Limb (tissue), 2 donors: ENCODE measurements around the gene ACVR2B.
"Not testable (repeated sequence)": the region's sequence is repeated elsewhere in the genome, so short reads cannot be mapped to it uniquely, and the experiment has no call there.

Source experiments
- DNase-seq, 2 donors: peaks; one replicate each; pipeline ENCODE4 v3.0.0-alpha.2; 2016; ENCODE audit errors: extremely low spot score in 2 of 2

Gene ACVR2B

GRCh38 chr3:38453075-38453912 is at the start of gene ACVR2B:
TSS of gene ACVR2B (plus strand) at chr3:38453890. CDS start at chr3:38454323, 433 bp downstream.
- DNase-seq = peak; percentile 86 to 93

GRCh38 chr3:38404286-38404685 is 49.4 kb upstream of the ACVR2B start:
- DNase-seq = no peak

GRCh38 chr3:38411591-38411990 is 42.1 kb upstream of the ACVR2B start:
- DNase-seq = no peak

- not testable (repeated sequence) for DNase-seq
Observed at GRCh38 chr3:38420758-38421157, 32.9 kb upstream of the ACVR2B start.

DNA sequence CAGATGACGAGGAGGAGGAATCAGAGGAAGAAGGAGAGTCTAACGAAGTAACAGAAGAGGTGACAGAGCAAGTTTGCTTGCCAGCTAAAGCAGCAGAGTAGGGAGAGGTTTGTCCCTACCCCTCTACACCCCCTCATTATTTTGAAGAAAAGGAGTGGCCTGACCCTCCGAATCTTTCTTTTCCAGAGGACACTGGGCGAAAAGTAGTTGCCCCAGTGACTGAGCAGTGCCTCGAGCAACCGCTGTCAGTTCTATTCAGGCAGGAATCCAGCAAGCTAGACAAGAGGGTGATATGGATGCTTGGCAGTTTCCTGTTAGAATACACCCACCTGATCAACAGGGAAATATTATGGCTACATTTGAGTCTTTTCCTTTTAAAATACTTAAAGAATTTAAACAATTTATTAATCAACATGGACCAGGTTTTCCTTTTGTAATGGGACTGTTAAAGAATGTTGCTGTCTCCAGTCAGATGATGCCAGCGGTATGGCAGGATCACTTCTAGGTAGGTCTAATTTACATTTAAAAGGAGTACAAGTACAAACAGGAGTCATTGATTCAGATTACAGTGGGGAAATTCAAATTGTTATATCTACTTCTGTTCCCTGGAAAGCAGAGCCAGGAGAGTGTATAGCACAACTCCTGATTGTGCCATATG is 31.9 kb upstream of the ACVR2B start:
- DNase-seq = no peak

- not testable (repeated sequence) for DNase-seq
Observed at GRCh38 chr3:38426798-38427426, 26.8 kb upstream of the ACVR2B start.

DNA sequence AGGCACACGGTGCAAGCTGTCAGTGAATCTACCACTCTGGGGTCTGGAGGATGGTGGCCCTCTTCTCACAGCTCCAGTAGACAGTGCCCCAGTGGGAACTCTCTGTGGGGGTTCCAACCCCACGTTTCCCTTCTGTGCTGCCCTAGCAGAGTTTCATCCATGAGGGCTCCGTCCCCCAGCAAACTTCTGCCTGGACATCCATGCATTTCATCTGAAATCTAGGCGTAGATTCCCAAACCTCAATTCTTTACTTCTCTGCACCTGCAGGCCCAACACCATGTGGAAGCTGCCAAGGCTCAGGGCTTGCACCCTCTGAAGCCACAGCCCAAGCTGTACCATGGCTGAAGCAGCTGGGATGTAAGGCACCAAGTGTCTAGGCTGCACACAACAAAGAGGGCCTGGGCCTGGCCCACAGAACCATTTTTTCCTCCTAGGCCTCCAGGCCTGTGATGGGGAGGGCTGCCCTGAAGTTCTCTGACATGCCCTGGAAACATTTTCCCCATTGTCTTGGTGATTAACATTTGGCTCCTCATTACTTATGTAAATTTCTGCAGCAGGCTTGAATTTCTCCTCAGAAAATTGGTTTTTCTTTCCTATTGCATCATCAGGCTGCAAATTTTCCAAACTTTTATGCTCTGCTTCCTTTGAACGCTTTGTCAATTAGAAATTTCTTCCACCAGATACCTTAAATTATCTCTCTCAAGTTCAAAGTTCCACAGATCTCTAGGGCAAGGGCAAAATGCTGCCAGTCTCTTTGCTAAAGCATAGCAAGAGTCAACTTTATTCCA is 20.6 kb upstream of the ACVR2B start:
- not testable (repeated sequence) for DNase-seq

GRCh38 chr3:38433661-38434060 is 20.0 kb upstream of the ACVR2B start:
- not testable (repeated sequence) for DNase-seq

GRCh38 chr3:38438436-38439069 is 15.1 kb upstream of the ACVR2B start:
- not testable (repeated sequence) for DNase-seq

GRCh38 chr3:38443205-38443604 is 10.5 kb upstream of the ACVR2B start:
- not testable (repeated sequence) for DNase-seq

GRCh38 chr3:38446085-38446686 is 7.5 kb upstream of the ACVR2B start:
- DNase-seq = no peak

- DNase-seq = no peak
Observed at GRCh38 chr3:38446812-38447211, 6.9 kb upstream of the ACVR2B start.

DNA sequence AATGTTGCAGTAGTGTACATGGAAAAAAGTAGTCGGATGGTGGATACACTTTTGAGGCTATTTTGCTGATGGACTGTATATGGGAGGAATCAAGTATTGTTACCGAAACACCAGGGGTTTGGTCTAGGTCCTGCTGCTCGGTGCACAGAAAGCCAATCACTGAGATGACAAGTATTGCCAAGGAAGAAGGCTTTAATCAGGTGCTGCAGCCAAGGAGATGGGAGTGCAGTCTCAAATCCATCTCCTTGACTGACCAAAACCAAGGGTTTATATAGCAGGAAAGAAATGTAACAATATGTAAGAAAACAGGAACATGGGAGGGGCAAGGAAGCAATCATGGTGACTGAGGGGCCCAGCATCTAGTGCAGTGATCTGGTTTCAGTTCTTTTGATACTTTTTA is 2.8 kb upstream of the ACVR2B start:
- no peak for DNase-seq

DNA sequence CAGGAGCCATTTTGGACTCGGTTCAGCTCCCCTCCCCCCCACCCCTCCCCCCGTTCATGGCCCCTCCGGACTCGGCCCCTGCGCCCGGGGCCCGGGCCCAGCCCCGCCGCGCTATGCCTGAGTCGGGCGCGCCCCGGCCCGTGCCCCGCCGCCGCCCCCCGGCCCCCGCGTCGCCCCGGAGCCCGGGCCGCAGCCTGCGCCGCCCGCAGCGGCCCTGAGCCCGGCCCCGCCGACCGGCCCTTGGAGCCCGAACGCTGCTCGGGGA is 155 bp downstream of the ACVR2B start:
- no peak for DNase-seq

- DNase-seq = peak in 1 of 2 donors; percentile 67
Observed at GRCh38 chr3:38454178-38454883, 641 bp downstream of the ACVR2B start.

GRCh38 chr3:38454884-38455638 is 1.4 kb downstream of the ACVR2B start:
- peak; percentile 52 to 89 for DNase-seq

- DNase-seq = peak in 1 of 2 donors; percentile 15
Observed at GRCh38 chr3:38455639-38456430, 2.1 kb downstream of the ACVR2B start.

DNA sequence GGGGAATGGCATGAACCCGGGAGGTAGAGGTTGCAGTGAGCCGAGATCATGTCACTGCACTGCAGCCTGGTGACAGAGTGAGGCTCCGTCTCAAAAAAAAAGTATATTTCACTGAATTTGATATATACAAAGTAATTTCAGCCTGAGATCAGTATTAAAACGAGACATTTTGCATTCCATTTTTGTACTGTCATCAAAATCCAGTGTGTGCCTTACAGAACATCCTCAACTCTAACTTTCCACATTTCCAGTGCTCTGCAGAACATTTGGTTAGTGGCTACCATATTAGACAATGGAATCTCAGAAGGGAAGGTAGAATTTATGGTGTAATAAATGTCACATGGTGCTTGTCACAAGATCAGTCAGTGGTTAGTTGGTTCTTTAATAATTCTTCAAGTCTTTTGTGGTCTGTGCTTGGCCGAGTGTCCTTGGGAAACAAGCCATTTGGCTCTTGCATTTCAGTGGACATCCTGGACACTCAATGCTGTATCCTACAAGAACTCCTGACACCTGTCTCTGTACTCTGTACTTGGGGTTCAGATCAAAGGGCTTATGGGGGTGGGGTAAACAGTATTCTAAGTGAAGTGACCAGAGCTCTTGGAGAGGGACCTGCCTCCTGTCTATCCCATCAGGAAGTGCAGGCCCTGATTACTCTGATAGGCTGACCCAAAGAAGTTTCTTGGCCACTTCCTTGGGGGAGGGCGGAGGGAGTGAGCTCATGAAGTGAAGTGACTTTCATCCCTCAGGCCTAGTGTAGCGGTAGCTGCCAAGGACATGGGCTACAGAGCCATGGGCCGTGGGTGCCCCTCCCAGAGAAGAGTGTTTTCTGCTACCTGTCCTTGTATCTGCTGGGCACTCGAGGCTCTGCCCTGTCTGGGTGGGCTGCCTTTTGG is 3.7 kb downstream of the ACVR2B start:
- DNase-seq = no peak
